K562 (cell line): Measurements from ENCODE around the gene LY6G6D. TPM values are rescaled to one million over a fixed set of nuclear protein-coding genes. Genes with fewer than 3 reads are reported as not detected.

Experiments used
- BHLHE40 ChIP-seq: IDR thresholded peaks from 2 replicates; pipeline ENCODE4 v1.6.1; 2011; ENCODE audit warnings: low read length, improper control_type of control experiment
- GTF2E2 ChIP-seq: fragments of 200-800 bp; sonication (Bioruptor generic); IDR thresholded peaks from 2 replicates; pipeline ENCODE4 v1.6.1; 2016; ENCODE audit warnings: missing genetic modification characterization, missing compliant biosample characterization
- KHSRP ChIP-seq: fragments of 450-650 bp; IDR thresholded peaks from 2 replicates; pipeline ENCODE4 v1.6.1; 2017
- KLF1 ChIP-seq: fragments of 450-650 bp; IDR thresholded peaks from 2 replicates; pipeline ENCODE4 v1.6.1; 2016; ENCODE audit warnings: missing genetic modification characterization, missing compliant biosample characterization
- POLR2H ChIP-seq: IDR thresholded peaks from 2 replicates; pipeline ENCODE4 v1.6.1; 2016; ENCODE audit warnings: missing genetic modification characterization, low read depth, mild to moderate bottlenecking, control low read depth, missing compliant biosample characterization, moderate library complexity
- TARDBP ChIP-seq: fragments of 450-650 bp; IDR thresholded peaks from 2 replicates; pipeline ENCODE4 v1.6.1; 2016
- TRIM24 ChIP-seq, 2 experiments: fragments of 450-650 bp; IDR thresholded peaks; 2 replicates each; pipeline ENCODE4 v1.6.1; 2016
- ZKSCAN1 ChIP-seq: fragments of 150-350 bp; IDR thresholded peaks from 2 replicates; pipeline ENCODE4 v1.6.1; 2016; ENCODE audit warnings: low read depth, low read length
- ZNF311 ChIP-seq: fragments of 250-450 bp; sonication (Bioruptor Pico); IDR thresholded peaks from 2 replicates; pipeline ENCODE4 v1.4.0; 2020; ENCODE audit warnings: mild to moderate bottlenecking, moderate library complexity
- ZNF766 ChIP-seq: fragments of 200-800 bp; sonication (Bioruptor generic); conservative IDR thresholded peaks from 2 replicates; pipeline ENCODE4 v1.6.1; 2016; ENCODE audit warnings: missing genetic modification characterization, missing compliant biosample characterization
- polyA plus RNA-seq, 8 experiments: library from polyadenylated mRNA; depleted of rRNA in 4 of 8; stranded (reverse) in 5 of 8; unstranded in 3 of 8; fragments of >200 nt; fragmentation: Nextera tagmentation in 2 of 8; fragmentation: Illumina TruSeq in 1 of 8; extraction: Ambion mirVana in 2 of 8; extraction: Trizol in 1 of 8; gene quantifications; 2 replicates each; pipeline versions ENCODE4 v1.2.1 to v1.2.3, GENCODE V29; 2011 to 2014; ENCODE audit warnings: inconsistent platforms in 1 of 8, missing spikeins in 1 of 8
- total RNA-seq, 7 experiments: library from RNA; depleted of rRNA in 6 of 7; stranded (reverse); fragments of >200 nt in 6 of 7; fragmentation: Illumina TruSeq in 2 of 7; extraction: Trizol in 2 of 7; gene quantifications; 2 replicates each; pipeline versions ENCODE4 v1.2.1 to v1.2.3, GENCODE V29; 2011 to 2021; ENCODE audit warnings: low replicate concordance in 1 of 7
- TF ChIP-seq, protein P1 (sequence below): fragments of 200-800 bp; sonication (Bioruptor generic); IDR thresholded peaks from 2 replicates; pipeline ENCODE4 v1.6.1; 2016; ENCODE audit warnings: missing genetic modification characterization, missing compliant biosample characterization
- TF ChIP-seq, protein P2 (sequence below): fragments of 200-800 bp; sonication (Bioruptor generic); IDR thresholded peaks from 2 replicates; pipeline ENCODE4 v1.6.1; 2017; ENCODE audit warnings: missing genetic modification characterization, missing compliant biosample characterization
- TF ChIP-seq, protein P3 (sequence below): sonication (generic); formaldehyde crosslinking; IDR thresholded peaks from 2 replicates; pipeline ENCODE4 v1.8.0; 2022; ENCODE audit warnings: mild to moderate bottlenecking, missing genetic modification reagents, borderline replicate concordance
- TF ChIP-seq, protein P4 (sequence below): fragments of 450-650 bp; IDR thresholded peaks from 2 replicates; pipeline ENCODE4 v1.6.1; 2017; ENCODE audit warnings: antibody characterized with exemption, mild to moderate bottlenecking

Gene LY6G6D
- total and polyA plus RNA-seq, 9 of the 15 experiments (the other 6 are each of a cell fraction or from before 2014, with no cell fraction given) = 0.30 to 0.38 TPM; not detected in 7

DNA sequence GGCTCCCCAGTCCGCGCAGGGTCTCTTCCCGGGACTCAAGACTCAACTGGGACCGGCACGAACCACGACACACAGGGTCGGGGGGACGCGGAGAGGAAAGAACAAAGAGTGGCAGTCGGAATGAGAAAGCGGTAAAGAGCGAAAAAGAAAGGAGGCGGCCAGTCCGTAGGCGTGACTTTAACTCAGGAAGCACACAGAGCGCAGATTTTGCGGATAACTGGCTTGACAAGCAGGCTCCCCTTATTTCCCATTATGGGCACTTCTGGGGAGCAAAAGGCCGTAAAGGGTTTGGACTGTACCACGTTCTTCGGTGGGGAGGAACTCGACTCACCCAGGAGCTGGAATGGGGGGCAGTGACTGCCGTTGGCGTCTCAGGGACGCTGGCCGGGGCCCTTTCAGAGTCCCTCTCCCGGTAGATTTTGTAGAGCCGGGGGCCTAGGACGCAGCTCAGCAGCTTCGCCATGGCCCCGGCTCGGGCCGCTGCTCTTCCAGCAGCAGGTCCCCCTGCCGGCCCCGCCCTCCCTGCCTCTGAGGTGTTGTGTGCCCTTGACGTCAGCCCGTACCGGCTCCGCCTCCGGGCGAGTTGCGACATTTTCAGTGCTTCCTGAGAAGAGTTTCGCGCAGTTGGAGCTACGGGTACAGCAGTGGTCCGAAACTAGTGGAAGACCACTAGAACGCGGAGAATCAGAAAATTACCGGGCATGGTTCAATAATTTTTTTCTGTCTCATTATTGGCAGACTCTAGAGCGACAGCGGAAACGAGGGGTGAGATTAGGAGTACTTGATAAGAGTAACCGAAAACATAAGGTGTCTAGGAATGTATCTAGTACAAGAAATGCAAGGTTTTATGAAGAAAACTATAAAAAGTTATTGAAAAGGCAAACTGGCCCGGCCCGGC lies 12.1 kb upstream of the LY6G6D start, which contains the start of gene ABHD16A (continued):
- TF ChIP-seq, protein P1, sequence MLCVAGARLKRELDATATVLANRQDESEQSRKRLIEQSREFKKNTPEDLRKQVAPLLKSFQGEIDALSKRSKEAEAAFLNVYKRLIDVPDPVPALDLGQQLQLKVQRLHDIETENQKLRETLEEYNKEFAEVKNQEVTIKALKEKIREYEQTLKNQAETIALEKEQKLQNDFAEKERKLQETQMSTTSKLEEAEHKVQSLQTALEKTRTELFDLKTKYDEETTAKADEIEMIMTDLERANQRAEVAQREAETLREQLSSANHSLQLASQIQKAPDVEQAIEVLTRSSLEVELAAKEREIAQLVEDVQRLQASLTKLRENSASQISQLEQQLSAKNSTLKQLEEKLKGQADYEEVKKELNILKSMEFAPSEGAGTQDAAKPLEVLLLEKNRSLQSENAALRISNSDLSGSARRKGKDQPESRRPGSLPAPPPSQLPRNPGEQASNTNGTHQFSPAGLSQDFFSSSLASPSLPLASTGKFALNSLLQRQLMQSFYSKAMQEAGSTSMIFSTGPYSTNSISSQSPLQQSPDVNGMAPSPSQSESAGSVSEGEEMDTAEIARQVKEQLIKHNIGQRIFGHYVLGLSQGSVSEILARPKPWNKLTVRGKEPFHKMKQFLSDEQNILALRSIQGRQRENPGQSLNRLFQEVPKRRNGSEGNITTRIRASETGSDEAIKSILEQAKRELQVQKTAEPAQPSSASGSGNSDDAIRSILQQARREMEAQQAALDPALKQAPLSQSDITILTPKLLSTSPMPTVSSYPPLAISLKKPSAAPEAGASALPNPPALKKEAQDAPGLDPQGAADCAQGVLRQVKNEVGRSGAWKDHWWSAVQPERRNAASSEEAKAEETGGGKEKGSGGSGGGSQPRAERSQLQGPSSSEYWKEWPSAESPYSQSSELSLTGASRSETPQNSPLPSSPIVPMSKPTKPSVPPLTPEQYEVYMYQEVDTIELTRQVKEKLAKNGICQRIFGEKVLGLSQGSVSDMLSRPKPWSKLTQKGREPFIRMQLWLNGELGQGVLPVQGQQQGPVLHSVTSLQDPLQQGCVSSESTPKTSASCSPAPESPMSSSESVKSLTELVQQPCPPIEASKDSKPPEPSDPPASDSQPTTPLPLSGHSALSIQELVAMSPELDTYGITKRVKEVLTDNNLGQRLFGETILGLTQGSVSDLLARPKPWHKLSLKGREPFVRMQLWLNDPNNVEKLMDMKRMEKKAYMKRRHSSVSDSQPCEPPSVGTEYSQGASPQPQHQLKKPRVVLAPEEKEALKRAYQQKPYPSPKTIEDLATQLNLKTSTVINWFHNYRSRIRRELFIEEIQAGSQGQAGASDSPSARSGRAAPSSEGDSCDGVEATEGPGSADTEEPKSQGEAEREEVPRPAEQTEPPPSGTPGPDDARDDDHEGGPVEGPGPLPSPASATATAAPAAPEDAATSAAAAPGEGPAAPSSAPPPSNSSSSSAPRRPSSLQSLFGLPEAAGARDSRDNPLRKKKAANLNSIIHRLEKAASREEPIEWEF (CRISPR knock-in tag) = peak; percentile 99
- TF ChIP-seq POLR2H = peak; percentile 96
- TF ChIP-seq ZKSCAN1 = 0 out of 2 replicates have a peak, but pooled peaks have one; percentile 59
- TF ChIP-seq TRIM24 (IDR thresholded peaks at IDR 0.05) = peak; percentile 16 to 61; a peak in 2 of 4 replicates
- TF ChIP-seq, protein P2, sequence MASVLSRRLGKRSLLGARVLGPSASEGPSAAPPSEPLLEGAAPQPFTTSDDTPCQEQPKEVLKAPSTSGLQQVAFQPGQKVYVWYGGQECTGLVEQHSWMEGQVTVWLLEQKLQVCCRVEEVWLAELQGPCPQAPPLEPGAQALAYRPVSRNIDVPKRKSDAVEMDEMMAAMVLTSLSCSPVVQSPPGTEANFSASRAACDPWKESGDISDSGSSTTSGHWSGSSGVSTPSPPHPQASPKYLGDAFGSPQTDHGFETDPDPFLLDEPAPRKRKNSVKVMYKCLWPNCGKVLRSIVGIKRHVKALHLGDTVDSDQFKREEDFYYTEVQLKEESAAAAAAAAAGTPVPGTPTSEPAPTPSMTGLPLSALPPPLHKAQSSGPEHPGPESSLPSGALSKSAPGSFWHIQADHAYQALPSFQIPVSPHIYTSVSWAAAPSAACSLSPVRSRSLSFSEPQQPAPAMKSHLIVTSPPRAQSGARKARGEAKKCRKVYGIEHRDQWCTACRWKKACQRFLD (CRISPR knock-in tag) = peak; percentile 89; the same call in 1 of the 2 replicates
- no peak; the same call in 1 of the 2 replicates for TF ChIP-seq KHSRP
- peak; percentile 89 for TF ChIP-seq BHLHE40
- TF ChIP-seq KLF1 (tag) = 0 out of 2 replicates have a peak, but pooled peaks have one; percentile 11
- TF ChIP-seq GTF2E2 (tag) = peak; percentile 99
- TF ChIP-seq ZNF766 (CRISPR knock-in tag) = 0 out of 2 replicates have a peak, but pooled peaks have one; percentile 91
- no peak for TF ChIP-seq ZNF311 (CRISPR knock-in tag)
- TF ChIP-seq, protein P3, sequence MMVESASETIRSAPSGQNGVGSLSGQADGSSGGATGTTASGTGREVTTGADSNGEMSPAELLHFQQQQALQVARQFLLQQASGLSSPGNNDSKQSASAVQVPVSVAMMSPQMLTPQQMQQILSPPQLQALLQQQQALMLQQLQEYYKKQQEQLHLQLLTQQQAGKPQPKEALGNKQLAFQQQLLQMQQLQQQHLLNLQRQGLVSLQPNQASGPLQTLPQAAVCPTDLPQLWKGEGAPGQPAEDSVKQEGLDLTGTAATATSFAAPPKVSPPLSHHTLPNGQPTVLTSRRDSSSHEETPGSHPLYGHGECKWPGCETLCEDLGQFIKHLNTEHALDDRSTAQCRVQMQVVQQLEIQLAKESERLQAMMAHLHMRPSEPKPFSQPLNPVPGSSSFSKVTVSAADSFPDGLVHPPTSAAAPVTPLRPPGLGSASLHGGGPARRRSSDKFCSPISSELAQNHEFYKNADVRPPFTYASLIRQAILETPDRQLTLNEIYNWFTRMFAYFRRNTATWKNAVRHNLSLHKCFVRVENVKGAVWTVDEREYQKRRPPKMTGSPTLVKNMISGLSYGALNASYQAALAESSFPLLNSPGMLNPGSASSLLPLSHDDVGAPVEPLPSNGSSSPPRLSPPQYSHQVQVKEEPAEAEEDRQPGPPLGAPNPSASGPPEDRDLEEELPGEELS (CRISPR knock-in tag) = peak; percentile 92
- TF ChIP-seq, protein P4, sequence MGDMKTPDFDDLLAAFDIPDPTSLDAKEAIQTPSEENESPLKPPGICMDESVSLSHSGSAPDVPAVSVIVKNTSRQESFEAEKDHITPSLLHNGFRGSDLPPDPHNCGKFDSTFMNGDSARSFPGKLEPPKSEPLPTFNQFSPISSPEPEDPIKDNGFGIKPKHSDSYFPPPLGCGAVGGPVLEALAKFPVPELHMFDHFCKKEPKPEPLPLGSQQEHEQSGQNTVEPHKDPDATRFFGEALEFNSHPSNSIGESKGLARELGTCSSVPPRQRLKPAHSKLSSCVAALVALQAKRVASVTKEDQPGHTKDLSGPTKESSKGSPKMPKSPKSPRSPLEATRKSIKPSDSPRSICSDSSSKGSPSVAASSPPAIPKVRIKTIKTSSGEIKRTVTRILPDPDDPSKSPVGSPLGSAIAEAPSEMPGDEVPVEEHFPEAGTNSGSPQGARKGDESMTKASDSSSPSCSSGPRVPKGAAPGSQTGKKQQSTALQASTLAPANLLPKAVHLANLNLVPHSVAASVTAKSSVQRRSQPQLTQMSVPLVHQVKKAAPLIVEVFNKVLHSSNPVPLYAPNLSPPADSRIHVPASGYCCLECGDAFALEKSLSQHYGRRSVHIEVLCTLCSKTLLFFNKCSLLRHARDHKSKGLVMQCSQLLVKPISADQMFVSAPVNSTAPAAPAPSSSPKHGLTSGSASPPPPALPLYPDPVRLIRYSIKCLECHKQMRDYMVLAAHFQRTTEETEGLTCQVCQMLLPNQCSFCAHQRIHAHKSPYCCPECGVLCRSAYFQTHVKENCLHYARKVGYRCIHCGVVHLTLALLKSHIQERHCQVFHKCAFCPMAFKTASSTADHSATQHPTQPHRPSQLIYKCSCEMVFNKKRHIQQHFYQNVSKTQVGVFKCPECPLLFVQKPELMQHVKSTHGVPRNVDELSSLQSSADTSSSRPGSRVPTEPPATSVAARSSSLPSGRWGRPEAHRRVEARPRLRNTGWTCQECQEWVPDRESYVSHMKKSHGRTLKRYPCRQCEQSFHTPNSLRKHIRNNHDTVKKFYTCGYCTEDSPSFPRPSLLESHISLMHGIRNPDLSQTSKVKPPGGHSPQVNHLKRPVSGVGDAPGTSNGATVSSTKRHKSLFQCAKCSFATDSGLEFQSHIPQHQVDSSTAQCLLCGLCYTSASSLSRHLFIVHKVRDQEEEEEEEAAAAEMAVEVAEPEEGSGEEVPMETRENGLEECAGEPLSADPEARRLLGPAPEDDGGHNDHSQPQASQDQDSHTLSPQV = peak; percentile 82
- peak; percentile 62 for TF ChIP-seq TARDBP
